Measurements from ENCODE around the gene SMCO1.
"Not testable (repeated sequence)": the region's sequence is repeated elsewhere in the genome, so short reads cannot be mapped to it uniquely, and the experiment has no call there.

The SMCO1 gene

DNA sequence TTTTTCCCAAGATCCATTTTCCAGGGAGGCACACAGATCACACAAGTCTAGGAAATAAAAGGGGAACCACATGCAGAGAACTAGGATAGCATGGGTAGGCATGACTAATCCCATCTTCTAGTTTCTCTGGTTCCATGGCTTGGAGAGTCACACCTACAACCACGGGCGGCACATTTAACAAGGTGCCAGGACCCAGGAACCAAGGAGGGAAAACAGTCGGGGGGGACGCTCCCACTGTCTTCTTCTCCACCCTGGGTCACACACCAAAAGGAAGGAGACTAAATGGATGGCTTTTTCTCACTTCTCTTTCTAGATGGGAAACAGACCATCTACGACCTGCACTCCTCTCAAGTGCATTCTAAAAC is 4.6 kb upstream of the SMCO1 start:
- no peak for DNase-seq

DNA sequence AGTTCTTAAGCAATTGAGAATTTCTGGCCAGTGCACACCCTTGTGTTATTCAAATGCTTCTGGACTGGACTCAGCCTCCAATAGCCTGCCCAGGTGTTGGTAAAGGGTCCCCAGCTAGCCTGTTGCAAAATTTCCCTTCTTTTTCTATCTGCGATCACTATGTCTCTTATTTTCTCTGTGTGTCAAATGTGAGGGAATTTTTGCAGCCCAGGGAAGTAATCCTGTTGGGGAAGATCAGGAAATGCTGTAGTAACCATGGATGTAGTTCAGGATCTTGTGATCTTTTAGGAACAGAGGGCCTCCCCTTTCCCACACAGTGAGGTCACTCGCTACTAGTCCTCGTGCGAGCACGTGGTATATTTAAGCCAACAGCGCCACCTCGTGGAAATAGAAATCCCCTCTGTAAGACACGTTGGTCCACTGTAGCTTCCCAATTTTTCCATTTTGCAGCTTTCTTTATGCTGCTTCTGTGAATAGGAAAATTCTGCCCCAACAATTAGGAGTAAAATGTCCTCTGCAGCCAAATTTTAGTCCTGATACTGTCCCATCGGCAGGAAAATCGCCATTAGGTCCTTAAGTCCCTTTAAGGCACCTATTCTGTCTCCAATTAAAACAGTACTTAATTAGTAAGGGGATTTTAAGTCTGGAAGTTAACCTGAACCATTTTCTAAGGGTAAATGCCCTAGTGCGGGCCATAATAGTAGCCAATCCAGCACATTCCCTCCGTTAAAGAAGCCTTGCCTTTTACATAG is 4.0 kb upstream of the SMCO1 start:
- DNase-seq: no peak

DNA sequence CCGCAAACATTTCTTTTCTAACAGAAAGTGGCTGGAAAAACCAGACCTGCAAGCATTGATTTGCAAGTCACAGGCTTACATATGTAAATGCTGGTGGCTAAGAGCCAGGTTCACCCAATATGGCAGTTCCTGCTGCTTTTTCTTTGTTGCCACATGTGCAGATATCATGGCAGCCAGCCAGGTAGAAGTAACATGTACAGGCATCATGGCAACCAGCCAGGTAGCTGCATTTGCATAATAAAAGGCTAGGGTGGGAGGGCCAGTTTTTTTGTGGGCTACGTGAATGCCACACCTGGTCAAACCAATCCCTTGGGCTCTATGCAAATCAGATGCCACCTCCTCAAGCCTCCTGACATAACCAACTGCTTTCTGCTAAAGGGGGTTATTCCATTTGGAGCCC is 2.8 kb upstream of the SMCO1 start:
- no peak for DNase-seq

DNA sequence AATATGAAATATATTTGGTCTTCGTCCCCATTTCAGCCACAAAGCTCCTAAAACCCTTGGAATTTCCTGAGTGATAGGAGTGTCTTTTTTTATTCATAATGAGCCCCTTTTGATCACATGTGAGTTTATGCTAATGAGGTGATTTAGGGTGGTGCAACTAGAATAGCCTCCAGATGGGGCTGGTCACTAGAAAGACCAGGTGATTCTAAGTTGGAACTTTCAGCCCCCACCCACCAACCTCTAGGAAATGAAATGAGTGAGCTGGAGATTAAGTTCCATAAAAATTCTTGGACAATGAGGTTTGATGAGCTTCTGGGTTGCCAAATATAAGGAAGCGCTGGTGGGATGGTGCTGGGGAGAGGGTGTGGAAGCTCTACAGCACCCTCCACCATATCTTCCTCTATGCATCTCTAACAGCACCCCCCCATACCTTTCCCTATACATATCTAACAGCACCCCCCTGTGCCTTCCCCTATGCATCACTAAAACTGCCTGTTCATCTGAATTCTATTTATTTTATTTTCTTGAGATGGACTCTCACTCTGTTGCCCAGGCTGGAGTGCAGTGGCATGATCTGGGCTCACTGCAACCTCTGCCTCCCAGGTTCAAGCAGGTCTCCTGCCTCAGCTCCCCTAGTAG is 2.1 kb upstream of the SMCO1 start:
- DNase-seq: no peak

DNA sequence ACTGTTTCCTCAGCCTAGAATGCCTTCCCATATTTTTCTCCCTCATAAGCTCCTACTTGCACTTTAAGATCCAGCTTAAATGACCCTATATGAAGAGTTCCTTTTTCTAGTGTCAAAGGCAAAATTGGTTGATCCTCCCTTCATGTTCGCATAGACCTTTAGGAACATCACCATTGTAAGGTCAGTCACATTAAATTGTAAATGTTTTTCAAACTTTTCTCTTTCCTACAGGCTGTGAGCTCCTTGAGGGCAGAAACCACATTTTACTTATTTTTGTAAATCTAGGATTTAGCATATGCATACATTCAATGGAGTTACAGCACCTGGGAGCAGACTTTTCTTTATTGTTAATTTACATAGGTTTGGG is 813 bp downstream of the SMCO1 start:
- no peak for DNase-seq

DNA sequence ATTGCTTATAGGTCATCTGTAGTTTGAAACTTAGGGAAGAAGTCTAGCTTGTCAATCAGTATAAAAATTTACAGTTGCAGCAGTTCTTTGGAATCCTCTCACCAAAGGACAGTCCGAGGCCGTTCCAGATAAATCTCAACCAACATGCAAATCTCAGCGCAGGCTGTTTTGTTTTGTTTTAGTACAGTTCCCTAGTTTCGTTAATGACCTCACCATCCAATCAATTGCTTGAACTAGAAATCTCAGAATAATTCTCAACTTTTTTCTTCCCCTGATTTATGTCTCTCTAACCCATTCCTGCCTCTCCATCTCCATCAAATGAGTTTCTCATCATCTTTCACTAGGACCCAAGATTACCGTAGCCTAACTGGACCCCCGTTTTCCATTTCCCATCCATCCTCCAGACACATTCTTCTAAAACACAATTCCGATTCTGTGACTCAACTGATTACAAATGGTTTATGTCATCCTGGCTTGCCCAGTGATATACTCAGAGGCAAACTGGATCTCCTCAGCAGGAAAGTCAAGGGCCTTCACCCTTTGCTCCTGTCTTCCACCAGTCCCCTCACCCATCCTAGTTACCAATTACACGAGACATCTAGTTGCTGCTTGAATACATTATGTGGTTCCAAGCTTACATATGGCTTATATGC is 1.3 kb downstream of the SMCO1 start:
- DNase-seq: no peak

DNA sequence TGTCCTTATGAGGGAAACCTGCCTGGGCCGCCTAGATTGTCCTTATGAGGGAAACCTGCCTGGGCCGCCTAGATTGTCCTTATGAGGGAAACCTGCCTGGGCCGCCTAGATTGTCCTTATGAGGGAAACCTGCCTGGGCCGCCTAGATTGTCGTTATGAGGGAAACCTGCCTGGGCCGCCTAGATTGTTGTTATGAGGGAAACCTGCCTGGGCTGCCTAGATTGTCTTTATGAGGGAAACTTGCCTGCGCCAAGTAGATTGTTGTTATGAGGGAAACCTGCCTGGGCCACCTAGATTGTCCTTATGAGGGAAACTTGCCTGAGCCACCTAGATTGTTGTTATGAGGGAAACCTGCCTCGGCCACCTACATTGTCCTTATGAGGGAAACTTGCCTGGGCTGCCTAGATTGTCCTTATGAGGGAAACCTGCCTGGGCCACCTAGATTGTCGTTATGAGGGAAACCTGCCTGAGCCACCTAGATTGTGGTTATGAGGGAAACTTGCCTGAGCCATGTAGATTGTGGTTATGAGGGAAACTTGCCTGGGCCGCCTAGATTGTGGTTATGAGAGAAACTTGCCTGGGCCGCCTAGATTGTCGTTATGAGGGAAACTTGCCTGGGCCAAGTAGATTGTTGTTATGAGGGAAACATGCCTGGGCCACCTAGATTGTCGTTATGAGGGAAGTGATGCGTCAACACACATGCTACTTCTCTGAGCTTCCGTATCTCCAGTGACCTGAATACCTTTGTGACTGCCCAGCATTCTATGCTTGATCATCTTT is 3.3 kb downstream of the SMCO1 start:
- DNase-seq: not testable (repeated sequence)

DNA sequence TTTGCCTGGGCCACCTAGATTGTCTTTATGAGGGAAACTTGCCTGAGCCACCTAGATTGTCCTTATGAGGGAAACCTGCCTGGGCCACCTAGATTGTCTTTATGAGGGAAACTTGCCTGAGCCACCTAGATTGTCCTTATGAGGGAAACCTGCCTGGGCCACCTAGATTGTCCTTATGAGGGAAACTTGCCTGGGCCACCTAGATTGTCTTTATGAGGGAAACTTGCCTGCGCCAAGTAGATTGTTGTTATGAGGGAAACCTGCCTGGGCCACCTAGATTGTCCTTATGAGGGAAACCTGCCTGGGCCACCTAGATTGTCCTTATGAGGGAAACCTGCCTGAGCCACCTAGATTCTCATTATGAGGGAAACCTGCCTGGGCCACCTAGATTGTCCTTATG is 4.0 kb downstream of the SMCO1 start:
- not testable (repeated sequence) for DNase-seq

- no peak for DNase-seq
Observed at GRCh38 chr3:196506687-196507086, 8.5 kb downstream of the SMCO1 start.

- no peak for DNase-seq
Observed at GRCh38 chr3:196504556-196504955, 10.6 kb downstream of the SMCO1 start.

DNA sequence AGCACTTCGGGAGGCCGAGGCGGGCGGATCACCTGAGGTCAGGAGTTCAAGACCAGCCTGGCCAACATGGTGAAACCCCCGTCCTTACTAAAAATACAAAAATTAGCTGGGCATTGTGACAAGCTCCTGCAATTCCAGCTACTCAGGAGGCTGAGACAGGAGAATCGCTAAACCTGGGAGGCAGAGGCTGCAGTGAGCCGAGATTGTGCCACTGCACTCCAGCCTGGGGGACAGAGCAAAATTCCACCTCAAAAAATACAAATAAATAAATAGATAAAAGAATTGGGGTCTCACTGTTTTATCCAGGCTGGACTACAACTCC is 11.1 kb downstream of the SMCO1 start:
- DNase-seq: not testable (repeated sequence)

DNA sequence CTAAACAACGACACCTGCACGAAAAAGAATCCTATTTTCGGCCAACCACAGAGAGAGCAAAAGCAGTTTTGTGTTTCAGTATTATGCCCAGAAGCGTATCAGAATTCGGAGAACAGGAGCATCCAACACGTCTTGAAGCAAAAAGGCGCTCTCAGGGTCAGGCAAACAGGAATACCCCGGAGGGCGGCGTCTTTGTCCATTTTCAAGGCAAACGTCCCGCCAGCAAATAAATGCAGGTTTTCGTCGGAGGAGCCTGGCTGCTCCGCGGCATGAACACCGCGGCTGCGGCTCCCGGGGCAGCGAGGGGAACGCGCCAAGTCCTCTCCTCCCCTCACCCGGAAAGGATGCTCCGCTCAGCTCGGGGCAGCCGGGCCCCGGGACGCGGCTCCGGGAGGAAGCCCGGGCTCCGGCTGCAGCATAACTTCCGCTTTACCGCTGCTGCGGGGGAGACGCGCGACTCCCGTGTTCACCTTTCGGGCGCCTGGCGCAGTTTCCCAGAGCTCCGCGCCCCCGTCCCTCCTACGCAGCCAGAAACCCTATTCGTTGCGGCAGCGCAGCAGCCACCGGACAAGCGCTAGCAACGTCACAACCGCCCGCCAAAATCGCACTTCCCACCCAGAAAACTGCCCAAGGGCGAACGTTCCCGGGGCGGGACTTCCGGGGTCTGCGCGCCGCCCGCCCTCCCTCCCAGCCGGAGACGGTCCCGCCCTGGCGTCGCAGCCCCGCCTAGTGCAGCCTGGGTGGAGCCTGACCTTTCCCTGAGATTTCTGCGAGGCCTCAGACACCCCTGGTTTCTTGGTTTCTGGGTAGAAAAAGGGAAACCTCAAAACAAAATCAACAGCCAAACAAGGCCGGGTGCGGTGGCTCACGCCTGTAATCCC is 11.7 kb downstream of the SMCO1 start, which contains the start of gene RNF168:
Gene RNF168, minus strand, starts transcription at position 573 of the 881 bp plus-strand sequence. CDS start 595 bp downstream, outside the sequence.
- DNase-seq: peak; percentile 95

DNA sequence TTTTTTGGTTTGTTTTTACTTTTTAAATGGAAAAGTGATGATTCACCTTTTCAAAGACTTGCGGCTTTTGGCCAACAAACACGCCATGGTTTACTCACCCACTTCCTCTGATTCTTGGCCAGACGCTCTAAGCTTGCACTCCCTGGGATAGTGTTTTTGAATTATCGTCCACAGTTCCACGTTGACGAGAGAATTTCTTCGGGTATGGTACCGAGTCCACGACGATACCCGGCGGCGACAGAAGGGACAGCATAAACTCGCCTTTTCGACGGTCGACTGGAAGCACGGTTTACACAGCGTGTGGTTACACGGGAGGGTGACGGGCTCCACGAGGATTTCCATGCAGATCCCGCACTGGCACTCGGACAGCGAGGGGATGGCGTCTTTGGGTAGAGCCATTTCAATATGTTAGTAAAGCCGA is 12.4 kb downstream of the SMCO1 start:
- no peak for DNase-seq

DNA sequence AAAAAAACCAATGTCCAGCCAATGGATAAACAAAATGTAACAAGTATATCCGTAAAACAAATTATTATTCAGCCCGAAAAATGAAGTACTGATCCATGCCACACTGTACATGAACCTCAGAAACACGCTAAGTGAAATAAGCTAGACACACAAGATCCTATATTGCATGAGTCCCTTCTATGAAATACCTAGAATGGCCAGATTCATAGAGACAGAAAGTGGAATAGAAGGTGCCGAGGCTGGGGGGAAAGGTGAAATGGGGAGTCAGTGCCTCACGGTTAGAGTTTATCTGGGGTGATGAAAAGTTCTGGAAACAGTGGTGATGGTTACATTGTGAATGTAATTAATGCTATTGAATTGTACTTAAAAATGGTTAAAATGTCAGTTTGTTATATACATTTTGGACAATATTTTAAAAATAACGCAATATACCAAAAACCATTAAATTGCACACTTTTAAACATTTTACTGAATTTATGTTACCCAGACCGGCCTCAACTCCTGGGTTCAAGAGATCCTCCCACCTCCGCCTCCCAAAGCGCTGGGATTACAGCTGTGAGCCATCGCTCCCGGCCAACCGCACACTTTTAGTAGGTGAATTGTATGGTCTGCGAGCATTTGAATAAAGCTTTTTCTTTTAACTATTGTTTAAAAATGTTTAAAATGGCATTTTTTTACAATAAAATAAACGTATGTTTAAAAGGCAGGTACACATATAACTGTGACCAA is 13.7 kb downstream of the SMCO1 start:
- DNase-seq: no peak

DNA sequence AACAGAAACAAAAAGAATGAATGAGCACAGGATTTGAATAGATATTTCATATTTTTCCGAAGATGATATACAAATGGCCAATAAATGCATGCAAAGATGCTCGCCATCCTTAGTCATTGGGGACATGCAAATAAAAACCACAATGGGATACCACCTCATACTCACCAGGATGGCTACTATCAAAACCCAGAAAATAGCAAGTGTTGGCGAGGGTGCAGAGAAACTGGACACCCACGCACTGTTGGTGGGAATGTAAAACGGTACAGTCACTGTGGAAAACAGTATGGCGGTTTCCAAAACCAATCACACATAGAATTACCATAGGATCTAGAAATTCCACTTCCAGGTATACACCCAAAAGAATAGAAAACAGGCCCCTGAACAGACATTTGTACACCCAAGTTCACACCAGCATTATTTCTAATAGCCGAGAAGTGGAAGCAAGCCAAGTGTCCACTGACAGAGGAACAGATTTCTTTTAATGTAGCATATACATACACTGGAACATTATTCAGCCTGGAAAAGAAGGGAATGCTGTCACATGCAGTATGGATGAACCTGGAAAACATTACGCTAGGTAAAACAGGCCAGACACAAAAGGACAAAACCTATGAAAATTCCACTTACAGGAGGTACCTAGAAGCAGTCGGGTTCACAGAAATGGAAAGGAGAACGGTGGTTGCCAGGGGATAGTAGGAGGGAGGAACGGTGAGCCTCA is 15.2 kb downstream of the SMCO1 start:
- no peak for DNase-seq

GRCh38 chr3:196499061-196499460 is 16.1 kb downstream of the SMCO1 start:
- no peak for DNase-seq

DNA sequence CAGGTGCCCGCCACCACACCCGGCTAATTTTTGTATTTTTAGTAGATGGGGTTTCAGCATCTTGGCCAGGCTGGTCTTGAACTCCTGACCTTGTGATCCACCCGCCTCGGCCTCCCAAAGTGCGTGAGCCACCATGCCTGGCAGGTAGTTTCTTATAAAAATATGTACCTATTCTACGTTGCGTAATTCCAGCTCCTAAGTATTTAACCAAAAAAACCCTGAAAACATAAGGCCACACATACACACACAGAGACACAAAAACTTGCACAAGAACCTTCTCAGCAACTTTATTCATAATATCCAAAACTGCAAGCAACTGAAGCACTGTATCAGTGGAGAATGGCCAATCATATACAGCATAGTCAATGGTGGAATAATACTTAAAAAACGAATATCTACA is 16.8 kb downstream of the SMCO1 start:
- DNase-seq: no peak

- DNase-seq: no peak
Observed at GRCh38 chr3:196496183-196496582, 19.0 kb downstream of the SMCO1 start.

DNA sequence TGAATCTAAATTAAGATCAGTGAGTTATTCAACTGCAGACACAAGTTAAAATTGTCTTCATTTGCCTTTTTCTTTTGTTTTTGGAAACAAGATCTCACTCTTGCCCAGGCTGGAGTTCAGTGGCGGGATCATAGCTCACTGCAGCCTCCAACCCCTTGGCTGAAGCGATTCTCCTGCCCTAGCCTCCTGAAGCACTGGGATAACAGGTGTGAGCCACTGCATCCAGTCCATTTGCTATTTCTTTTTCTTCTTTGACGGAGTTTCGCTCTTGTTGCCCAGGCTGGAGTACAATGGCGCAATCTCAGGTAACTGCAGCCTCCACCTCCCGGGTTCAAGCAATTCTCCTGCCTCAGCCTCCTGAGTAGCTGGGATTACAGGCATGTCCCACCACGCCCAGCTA is 21.9 kb downstream of the SMCO1 start:
- no peak for DNase-seq

- no peak for DNase-seq
Observed at GRCh38 chr3:196492080-196492479, 23.1 kb downstream of the SMCO1 start.

DNA sequence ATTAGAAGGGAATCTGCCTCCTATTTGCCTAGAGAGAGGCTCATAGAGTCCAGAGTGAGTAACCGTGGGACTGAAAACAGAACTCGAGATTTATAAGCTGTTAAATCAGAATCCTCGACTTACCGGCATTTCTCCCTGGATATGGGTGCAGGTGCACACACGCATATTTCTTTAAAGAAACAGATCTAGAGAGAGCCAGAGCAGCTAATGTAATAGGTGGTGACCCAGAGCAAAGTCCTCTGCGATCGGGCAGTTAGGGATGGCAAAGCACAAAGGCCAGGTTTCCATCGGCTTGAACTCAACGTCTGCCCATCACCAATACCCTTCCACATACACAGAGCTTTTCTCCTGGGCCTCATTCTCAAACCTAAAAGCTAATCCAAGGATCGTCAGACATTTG is 25.4 kb downstream of the SMCO1 start:
- no peak for DNase-seq
